Forelimb muscle (tissue), 1 donor: Measurements from ENCODE around the gene FHIT. TPM values are rescaled to one million over a fixed set of nuclear protein-coding genes. Genes with fewer than 3 reads are reported as not detected.
"Not testable (repeated sequence)": the region's sequence is repeated elsewhere in the genome, so short reads cannot be mapped to it uniquely, and the experiment has no call there.

ENCODE experiments used
- DNase-seq: peaks from one replicate; pipeline ENCODE4 v3.0.0-alpha.2; 2013; ENCODE audit warnings: low read depth
- polyA plus RNA-seq: library from polyadenylated mRNA; unstranded; fragments of 120-200 nt; gene quantifications from one replicate; pipeline ENCODE4 v1.2.1, GENCODE V29; 2013; ENCODE audit not compliant: insufficient read length

Gene FHIT
- polyA plus RNA-seq, 1 donor, result 7.1 TPM

DNA sequence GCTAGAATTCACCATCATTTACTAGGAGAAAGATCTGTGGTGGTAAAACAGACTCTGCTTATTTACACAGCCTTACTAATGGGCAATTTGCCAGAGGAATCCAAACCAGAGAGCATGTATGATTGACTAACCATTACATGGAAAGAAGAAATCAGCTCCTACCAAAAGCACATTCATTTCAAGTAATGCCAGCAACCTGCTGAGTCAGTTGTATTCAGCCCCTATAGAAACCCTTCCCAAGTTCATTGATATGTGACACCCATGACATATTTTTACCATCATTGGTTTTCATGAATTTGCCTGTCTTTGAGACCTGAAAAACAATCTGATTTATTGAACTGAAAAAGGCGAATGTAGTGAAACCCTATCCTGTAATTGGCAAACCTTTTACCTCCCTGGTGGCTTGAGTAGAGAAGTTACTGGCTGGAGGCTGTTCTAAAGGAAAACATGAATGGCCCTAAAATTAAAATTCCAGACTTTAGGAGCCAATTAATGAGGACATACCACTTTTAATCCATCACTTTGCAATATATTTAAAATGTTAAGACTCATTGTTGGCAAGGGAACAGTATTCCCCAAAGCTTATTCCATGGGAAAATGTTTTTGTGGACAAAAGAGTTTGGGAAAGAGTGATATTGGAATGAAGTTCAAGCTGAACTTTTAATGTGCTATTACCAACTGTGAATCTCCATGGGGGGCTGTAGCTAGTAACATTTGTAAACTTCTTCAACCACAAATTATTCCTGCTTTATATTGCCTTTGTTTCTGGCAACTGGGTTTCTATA lies 542.9 kb downstream of the FHIT start:
- no peak for DNase-seq

GRCh38 chr3:60707452-60708020 lies 543.7 kb downstream of the FHIT start:
- no peak for DNase-seq

DNA sequence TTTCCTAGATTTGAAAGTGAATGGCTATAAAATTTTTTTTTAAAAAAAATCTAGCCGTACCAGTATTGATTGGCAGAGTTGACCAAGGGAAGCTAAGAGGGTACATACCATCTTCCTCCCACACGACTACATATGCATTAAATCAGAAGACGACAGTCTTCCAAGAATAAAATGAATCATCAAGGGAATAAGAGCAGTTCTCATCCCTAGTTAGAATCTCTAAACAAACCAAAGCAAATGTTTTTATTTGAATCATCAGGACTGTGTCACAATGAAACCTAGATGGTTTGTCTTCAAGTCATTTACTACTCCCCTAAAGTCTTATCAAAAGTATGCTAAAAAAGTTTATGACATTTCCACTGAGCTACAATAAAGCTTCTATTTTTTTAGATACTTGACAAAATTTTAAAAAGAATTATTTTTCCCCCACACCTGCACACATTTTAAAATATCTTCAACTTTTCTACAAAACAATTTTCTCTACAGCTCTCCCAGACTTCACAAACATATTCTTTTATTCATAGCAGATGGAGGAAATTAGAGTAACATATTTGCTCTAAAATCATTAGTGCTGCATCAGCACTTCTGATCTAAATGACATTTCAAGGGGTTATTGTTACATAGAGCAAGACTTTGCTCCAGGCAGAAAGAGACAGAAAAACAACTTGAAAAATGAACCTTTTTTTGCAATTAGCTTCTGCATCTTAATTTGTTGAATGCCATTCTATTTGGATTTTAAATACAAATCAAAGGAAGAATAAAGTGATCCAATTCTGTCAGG lies 547.1 kb downstream of the FHIT start:
- DNase-seq, result no peak

- DNase-seq, result no peak
These were observed 548.2 kb downstream of the FHIT start for GRCh38 chr3:60703008-60703407.

DNA sequence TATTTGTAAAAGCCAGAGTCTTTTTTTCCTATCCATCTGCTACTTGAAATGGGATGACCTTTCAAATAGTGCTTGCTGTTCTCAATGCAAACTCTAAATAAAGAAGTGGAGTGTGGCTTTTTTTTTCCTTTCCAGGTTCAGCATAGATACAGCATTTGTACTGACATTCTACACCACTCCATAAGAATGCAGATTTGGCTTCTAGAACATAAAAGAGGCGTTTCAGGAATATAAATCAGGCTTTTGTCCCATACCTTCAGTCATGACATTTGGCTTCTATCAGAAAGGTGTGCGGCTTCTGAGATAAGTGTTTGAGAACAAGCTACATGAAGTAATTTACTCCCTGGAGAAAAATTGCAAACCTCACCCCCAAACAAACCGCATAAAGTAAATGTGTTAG lies 553.1 kb downstream of the FHIT start:
- DNase-seq, result no peak

GRCh38 chr3:60697132-60697531 lies 554.1 kb downstream of the FHIT start:
- no peak for DNase-seq

GRCh38 chr3:60696428-60697125 lies 554.7 kb downstream of the FHIT start:
- no peak for DNase-seq

- DNase-seq, result no peak
These were observed 575.8 kb downstream of the FHIT start for GRCh38 chr3:60675424-60675823.

DNA sequence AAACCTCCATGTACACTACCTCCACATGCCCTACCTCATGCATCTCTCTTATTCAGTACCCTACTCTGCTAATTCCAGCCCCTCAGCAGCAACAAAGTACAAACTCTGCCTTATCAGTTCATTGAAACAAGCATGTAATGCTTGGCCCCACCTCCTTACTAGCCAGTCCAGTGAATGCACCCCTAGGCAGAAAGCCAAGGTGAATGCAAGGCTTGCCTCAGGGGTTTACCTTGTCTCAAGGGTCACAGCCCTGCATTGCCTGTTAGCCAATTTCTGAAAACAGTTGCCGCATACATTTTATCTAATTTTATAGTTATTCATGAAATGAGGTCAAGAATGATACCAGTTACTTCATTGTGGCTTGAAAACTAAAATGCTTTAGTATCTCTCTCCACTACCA lies 576.4 kb downstream of the FHIT start:
- DNase-seq, result no peak

GRCh38 chr3:60673123-60673522 lies 578.1 kb downstream of the FHIT start:
- no peak for DNase-seq

DNA sequence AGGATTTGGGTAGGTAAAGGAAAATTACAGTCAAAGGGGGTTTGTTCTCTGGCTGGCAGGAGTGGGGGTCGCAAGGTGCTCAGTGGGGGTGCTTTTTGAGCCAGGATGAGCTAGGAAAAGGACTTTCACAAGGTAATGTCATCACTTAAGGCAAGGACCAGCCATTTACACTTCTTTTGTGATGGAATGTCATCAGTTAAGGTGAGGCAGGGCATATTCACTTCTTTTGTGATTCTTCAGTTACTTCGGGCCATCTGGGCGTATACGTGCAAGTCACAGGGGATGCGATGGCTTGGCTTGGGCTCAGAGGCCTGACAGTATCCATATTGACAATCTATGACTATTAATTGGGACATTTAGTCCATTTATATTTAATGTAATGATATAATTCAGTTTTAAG lies 578.9 kb downstream of the FHIT start:
- DNase-seq, result not testable (repeated sequence)

DNA sequence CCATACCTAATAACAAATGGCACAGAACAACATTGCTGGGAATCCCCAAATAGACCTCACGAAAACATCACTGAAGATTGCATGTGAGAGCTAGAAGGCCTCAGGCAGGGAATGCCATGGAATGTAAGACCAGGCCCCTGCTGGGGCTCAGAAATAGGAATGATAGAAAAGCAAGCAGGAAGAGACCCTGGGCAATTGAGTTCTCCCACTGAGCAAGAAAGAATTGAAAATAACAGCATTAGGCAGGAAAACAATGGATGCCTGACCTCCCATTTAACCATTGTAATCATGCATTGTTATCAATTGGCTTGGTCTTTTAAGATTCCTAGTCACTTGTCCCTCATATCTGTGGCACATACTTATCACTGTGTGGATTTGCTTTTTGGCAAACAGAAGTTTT lies 581.6 kb downstream of the FHIT start:
- no peak for DNase-seq

DNA sequence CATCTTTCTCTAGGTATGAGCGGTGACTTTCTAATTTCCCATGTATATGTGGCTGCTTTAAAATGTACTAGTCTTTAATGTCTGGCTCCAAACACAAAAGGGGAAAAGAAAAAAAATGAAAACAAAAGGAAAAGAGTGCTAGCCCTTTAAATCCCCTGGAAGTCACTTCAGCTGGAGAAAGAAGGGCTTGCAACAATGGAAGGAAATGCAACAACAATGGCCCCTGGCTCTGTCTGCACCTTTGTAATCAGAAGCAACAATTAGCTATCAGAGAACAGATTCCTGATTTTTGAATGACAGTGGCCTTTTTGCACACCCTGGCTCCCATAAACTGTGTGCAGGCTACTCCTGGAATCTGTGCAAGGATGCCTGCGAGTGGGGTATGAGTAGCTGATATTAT lies 591.2 kb downstream of the FHIT start:
- no peak for DNase-seq

DNA sequence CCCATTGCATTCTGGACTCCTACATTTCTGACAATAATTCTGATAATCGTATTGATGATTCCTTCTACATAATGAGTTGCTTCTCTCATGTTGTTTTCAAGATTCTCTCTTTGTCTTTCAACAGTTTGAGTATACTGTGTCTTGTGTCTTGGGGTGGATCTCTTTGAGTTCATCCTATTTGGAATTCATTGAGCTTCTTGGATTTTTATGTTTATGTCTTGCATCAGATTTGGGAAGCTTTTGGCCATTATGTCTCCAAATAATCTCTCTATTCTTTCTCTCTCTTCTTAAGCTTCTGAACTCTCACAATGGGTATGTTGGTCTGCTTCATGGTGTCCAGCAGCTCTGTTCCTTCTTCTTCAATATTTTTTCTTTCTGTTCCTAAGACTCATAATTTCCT lies 592.2 kb downstream of the FHIT start:
- DNase-seq, result no peak

- DNase-seq, result no peak
These were observed 593.3 kb downstream of the FHIT start for GRCh38 chr3:60657972-60658371.

DNA sequence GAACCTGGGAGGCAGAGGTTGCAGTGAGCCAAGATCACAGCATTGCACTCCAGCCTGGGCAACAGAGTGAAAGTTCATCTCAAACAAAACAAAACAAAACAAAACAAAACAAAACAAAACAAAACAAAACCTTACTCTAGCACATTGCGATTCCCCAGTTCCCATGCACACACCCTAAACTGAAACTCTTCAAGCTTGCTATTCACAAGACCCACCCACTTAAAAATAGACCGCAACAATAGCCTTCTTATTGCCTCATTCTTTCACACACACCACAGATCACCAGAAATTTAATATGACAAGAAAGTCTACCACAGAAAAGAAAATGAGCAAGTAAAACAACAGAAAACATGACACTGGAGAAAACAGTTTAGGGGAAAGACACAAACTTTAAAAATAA lies 598.4 kb downstream of the FHIT start:
- no peak for DNase-seq

- DNase-seq, result no peak
These were observed 599.5 kb downstream of the FHIT start for GRCh38 chr3:60651799-60652198.

GRCh38 chr3:60650171-60650570 lies 601.1 kb downstream of the FHIT start:
- DNase-seq, result no peak

- DNase-seq, result no peak
These were observed 605.5 kb downstream of the FHIT start for GRCh38 chr3:60645801-60646200.

DNA sequence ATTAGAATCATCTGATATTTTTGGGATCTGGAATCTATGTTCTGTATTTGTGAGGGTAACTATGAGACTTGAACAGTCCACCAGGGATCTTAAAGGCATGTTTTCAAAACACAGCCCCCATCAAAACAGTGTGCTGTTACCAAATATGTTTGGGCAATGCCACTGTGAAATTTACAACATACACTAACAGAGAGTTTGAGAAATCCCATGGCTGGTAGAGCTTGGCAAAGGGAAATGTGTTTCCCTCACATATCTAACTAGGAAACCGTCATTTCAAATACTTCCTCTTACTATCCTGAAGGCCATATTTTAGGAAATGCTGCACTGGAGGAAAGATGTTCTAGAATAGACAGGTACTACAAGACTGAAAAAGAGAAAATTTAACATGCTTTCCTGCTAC lies 607.4 kb downstream of the FHIT start:
- DNase-seq, result no peak

- no peak for DNase-seq
These were observed 609.9 kb downstream of the FHIT start for GRCh38 chr3:60641354-60641753.

DNA sequence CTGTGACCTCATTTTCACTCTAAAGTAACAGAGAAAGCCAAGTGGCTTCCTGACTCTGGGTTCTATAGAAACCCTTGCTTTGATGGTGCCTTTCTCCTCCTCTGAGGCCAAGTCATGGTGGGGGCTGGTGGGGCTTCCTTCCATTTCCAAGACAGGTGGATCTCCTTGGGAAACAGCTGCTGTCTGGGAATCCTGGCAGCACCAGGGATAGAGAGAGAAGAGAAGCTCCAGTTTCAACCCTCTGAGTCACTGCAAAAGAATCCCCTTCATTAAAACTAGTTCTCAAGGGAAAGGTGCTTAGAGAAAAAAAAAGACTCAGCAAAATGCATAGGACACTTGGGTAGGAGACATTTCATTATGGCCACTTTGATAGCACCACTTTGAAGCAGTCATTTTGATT lies 614.4 kb downstream of the FHIT start:
- DNase-seq, result no peak
